ENCODE results near the gene TLE7.

The TLE7 gene

DNA sequence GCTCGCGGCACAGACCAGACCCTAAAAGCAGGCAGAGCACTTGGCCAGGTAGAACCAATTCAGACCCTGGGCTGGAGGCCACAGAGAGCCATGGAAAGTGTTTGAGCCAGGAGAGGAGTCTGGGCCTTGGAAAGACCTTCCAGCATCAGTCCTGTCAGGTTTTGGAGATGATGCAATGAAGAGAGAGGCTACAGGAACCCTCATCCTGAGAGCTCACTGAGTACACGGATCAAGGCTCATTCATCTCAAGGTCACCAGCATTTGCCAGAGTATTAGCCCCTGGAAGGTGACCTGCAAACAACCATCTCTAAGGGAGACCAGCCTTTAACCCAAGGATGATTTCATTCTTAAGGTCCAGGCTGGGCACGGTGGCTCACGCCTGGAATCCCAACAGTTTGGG is 27.8 kb downstream of the TLE7 start:
- FAIRE-seq: no peak
- TF ChIP-seq, protein P1, sequence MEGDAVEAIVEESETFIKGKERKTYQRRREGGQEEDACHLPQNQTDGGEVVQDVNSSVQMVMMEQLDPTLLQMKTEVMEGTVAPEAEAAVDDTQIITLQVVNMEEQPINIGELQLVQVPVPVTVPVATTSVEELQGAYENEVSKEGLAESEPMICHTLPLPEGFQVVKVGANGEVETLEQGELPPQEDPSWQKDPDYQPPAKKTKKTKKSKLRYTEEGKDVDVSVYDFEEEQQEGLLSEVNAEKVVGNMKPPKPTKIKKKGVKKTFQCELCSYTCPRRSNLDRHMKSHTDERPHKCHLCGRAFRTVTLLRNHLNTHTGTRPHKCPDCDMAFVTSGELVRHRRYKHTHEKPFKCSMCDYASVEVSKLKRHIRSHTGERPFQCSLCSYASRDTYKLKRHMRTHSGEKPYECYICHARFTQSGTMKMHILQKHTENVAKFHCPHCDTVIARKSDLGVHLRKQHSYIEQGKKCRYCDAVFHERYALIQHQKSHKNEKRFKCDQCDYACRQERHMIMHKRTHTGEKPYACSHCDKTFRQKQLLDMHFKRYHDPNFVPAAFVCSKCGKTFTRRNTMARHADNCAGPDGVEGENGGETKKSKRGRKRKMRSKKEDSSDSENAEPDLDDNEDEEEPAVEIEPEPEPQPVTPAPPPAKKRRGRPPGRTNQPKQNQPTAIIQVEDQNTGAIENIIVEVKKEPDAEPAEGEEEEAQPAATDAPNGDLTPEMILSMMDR (IDR thresholded peaks at IDR 0.05; ENCODE audit: insufficient read depth, missing control alignments): no peak
- DNase-seq (ENCODE audit: insufficient read length, low spot score): no peak

DNA sequence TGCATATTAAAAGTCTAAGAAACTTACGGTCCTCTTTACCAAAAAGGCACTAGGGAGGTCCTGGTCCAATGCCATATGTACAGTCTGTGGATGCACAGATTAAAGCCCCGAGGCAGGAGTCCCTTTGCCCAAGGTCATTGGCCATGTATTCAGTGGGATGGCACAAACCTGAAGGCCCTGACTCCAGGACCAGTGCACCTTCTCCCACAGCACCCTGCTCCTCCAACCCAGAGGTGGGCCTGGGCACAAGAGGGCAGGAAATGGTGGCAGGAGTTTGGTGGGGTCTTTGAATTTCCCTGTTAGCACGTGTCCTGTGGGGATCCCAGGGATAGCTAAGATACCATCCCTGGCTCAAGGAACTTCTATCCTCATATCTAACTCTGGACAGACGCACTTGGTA is 28.5 kb downstream of the TLE7 start:
- DNase-seq (ENCODE audit: insufficient read length, low spot score): no peak
- TF ChIP-seq, protein P1 (IDR thresholded peaks at IDR 0.05; ENCODE audit: insufficient read depth, missing control alignments): no peak
- FAIRE-seq: no peak

- DNase-seq (ENCODE audit: insufficient read length, low spot score): peak; percentile 46
- TF ChIP-seq, protein P1 (IDR thresholded peaks at IDR 0.05; ENCODE audit: insufficient read depth, missing control alignments): peak; percentile 79
- FAIRE-seq: no peak
Observed at GRCh38 chr16:71412270-71413160, 29.3 kb downstream of the TLE7 start.

DNA sequence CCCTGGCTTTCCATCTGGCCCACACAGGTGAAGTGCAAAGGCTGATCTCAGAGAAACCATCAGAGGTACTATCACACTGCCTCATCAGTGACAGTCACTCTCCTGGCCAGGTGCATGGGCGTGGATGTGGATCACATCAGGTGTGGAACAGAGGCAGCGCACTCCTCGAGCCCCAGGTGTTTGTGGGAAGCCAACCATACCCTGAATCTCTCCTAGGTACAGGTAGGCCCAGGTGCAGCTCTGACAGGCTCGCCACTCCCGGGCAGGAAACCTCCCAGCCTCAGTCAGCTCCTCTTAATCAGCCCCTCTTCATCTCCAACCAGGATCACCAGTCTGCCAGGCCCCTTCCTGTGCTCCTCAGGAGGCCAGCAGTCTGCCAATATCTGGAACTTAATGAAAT is 31.7 kb downstream of the TLE7 start:
- TF ChIP-seq, protein P1 (IDR thresholded peaks at IDR 0.05; ENCODE audit: insufficient read depth, missing control alignments): no peak
- DNase-seq (ENCODE audit: insufficient read length, low spot score) (no peak), FAIRE-seq (no peak)

- FAIRE-seq: no peak
- no peak for DNase-seq (ENCODE audit: insufficient read length, low spot score)
Observed at GRCh38 chr16:71409011-71409775, 32.7 kb downstream of the TLE7 start.

GRCh38 chr16:71408536-71408935 is 33.3 kb downstream of the TLE7 start:
- FAIRE-seq (no peak), DNase-seq (ENCODE audit: insufficient read length, low spot score) (no peak)
- TF ChIP-seq, protein P1 (IDR thresholded peaks at IDR 0.05; ENCODE audit: insufficient read depth, missing control alignments): no peak

More at GRCh38 chr16:71409011-71409775, 32.7 kb downstream of the TLE7 start:
- TF ChIP-seq, protein P1 (IDR thresholded peaks at IDR 0.05; ENCODE audit: insufficient read depth, missing control alignments): no peak
